ENCODE results near the gene PIGA.

DNA sequence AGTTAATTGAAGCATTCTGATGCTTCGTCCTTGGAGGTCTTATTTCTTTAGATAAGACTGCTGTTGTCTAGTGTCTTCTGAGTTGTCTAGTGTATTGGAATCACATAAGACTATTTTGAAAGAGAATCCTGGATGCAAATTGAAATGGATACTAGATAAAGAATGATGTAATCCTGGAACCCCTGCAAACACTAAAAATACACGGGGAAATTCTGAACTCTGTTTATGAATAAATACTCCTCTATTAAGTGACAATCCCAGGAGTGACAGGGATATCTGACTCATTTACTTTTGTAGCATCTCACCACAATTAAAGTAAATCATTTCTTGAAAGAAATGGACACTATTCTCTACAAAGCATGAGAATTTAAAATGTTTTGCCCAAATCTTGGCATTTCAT lies 20.9 kb downstream of the PIGA start:
- TF ChIP-seq, protein P1, sequence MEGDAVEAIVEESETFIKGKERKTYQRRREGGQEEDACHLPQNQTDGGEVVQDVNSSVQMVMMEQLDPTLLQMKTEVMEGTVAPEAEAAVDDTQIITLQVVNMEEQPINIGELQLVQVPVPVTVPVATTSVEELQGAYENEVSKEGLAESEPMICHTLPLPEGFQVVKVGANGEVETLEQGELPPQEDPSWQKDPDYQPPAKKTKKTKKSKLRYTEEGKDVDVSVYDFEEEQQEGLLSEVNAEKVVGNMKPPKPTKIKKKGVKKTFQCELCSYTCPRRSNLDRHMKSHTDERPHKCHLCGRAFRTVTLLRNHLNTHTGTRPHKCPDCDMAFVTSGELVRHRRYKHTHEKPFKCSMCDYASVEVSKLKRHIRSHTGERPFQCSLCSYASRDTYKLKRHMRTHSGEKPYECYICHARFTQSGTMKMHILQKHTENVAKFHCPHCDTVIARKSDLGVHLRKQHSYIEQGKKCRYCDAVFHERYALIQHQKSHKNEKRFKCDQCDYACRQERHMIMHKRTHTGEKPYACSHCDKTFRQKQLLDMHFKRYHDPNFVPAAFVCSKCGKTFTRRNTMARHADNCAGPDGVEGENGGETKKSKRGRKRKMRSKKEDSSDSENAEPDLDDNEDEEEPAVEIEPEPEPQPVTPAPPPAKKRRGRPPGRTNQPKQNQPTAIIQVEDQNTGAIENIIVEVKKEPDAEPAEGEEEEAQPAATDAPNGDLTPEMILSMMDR (conservative IDR thresholded peaks at IDR 0.05; ENCODE audit: low read length), result no peak
- no peak for TF ChIP-seq EZH2phosphoT487 (IDR thresholded peaks at IDR 0.05; ENCODE audit: borderline replicate concordance)

All from Loucy (cell line).